Limb (tissue), 2 donors: ENCODE data around the gene SRY.
"Not testable (repeated sequence)": the region's sequence is repeated elsewhere in the genome, so short reads cannot be mapped to it uniquely, and the experiment has no call there.

Source experiments
- DNase-seq, 2 donors: peaks; one replicate each; pipeline ENCODE4 v3.0.0-alpha.2; 2016; ENCODE audit errors: extremely low spot score in 2 of 2

The SRY gene

DNA sequence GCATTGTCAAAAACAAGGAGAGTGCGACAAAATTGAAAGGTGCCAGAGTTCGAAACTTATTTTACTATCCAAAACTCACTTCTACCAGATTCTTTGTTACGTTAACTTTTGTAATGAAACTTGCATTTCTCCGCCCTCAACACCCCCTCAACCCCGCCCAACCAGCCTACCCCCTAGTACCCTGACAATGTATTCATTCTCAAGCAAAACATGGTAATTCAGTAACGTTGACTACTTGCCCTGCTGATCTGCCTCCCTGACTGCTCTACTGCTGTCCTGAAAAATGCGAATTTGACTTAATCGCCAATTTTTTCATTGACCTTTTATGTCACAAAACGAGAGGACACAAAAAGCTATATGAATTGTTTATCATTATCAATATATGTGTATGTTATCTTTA, at the start of gene SRY:
Gene SRY, minus strand, starts transcription at position 83 of the 400 bp plus-strand sequence. Its CDS starts 79 bp downstream, at position 4.
- peak in 1 of 2 donors; percentile 22 for DNase-seq

- no peak for DNase-seq
Measured at GRCh38 chrY:2837078-2837477, 49.6 kb upstream of the SRY start.

DNA sequence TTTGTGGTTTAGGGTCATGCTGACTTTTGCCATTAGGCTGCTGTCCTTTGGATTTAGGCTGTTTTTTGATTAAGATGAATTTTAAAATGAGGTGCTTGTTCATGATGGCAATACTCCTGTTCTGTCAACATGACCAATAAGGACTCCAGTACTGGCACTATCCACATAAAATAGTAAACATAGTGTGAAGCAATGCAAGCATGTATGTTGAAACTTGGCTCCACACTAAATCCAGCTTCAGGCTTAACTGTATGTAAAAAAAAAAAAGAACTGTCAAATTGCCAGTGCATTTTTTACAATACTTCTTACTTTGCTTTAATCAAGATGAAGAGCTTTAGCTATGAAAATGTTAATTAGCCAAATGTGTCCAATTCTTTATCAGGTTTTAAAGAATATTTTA, 47.7 kb upstream of the SRY start:
- no peak for DNase-seq

DNA sequence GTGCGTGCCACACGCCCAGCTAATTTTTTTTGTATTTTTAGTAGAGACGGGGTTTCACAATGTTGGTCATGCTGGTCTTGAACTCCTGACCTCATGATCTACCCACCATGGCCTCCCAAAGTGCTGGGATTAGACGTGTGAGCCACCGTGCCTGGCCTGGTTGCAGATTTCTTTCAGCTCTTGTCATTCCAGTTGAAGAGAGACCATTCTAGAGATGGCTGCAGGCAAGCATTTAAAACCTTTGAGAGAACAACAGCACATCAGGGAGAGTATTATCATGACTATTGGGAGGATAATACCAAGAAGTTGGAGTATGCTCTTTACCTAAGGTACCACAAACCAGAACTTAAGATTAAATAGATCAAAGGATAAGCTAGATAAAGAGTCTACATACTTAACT, 41.0 kb upstream of the SRY start:
- no peak for DNase-seq

GRCh38 chrY:2824471-2824870, 37.0 kb upstream of the SRY start:
- DNase-seq, result no peak

DNA sequence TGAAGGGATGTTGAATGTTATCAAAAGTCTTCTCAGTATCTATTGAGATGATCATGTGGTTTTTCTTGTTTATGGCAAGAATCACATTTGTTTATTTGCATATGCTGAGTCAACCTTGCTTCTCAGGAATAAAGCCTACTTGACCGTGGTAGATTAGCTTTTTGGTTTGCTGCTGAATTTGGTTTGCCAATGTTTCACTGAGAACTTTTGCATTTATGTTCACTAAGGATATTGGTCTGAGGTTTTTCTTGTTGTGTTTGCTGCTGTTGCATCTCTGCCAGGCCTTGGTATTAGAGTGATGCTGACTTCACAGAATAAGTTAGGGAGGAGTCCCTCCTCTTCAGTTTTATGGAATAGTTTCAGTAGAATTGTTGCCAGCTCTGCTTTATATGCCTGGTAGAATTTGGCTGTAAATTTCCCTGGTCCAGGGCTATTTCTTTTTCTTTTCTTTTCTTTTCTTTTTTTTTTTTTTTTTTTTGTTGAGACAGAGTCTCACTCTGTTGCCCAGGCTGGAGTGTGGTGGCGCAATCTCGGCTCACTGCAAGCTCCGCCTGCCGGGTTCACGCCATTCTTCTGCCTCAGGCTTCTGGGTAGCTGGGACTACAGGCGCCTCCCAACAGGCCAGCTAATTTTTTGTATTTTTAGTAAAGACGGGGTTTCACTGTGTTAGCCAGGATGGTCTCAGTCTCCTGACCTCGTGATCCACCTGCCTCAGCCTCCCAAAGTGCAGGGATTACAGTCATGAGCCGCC, 29.8 kb upstream of the SRY start:
- not testable (repeated sequence) for DNase-seq

- no peak for DNase-seq
Measured at GRCh38 chrY:2800246-2800645, 12.8 kb upstream of the SRY start.

DNA sequence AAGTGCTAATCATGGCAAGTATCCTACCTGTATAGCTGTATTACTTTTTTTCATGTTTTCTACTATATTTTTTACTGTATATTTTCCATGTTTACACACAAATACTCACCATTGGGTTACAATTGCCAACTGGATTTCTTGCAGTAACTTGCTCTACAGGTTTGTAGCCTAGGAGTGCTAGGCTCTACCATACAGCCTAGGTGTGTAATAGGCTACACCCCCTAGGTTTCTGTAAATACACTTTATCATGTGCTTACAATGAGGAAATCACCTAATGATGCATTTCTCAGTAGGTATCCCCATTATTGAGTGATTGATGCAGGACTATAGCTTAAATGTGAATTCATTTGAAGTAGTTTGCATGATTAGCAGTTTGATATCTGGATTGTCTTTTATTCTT, 10.5 kb upstream of the SRY start:
- no peak for DNase-seq

DNA sequence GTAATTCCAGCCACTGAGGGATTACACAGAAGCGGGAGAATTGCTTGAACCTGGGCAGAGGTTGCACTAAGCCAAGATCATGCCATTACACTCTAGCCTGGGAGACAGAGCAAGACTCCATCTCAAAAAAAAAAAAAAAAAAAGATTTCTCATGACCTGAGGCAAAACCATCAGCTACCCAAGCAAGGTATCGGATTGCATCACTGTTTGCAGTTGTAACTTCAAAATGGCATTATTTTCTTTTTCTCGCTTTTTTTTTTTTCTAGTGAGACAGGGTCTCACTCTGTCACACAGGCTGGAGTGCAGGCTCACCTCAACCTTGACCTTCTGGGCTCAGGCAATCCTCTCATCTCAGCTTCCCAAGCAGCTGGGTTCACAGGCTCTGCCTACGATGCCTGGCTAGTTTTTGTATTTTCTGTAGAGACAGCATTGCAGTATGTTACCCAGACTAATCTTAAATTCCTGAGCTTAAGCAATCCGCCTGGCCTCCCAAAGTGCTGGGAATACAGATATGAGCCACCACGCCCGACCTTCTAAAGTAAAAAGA, 9.6 kb upstream of the SRY start:
- DNase-seq, result no peak

DNA sequence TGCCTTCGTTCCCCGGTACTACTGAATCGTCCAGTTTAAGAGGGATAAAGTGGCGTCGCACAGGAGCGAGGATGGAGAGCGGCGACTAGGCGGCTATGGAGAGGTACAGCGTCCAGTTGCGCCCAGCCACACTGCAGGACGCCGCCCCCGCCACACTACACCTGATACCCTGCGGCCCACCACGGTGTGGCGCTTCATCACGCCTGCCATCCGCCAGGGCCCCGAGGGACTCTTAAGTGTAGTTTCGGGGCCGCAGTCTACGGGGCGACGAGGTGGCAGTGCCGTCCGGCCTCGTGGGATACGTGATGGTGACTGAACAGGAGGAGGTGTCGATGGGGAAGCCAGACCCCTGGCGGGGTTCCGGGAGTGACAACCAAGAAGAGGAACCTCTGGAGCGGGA, 2.3 kb upstream of the SRY start:
- no peak for DNase-seq

GRCh38 chrY:2786876-2787512, 488 bp downstream of the SRY start:
- DNase-seq, result peak in 1 of 2 donors; percentile 34
